Endothelial cell of umbilical vein (primary cell): Measurements from ENCODE around the gene GMCL1. TPM values are rescaled to one million over a fixed set of nuclear protein-coding genes. Genes with fewer than 3 reads are reported as not detected.
A peak's percentile ranks its signal among the peaks of the same experiment; 100 is the strongest.

ENCODE experiments used
- BruUV-seq: library from RNA; stranded (reverse); fragments of 400-500 nt; replicated peaks from 2 replicates; lab custom pipeline; 2021; lab: Mats Ljungman, UMichigan
- CTCF ChIA-PET: fragments of 300-600, 350-600 bp; sonication (Branson Sonifier 250); formaldehyde crosslinking; loops from one replicate; lab custom pipeline; 2021; ENCODE audit warnings: antibody characterized with exemption, inconsistent platforms; lab: Charles Lee
- POLR2A ChIA-PET: fragments of 300-600, 350-600 bp; sonication (Branson Sonifier 250); formaldehyde crosslinking; loops from one replicate; lab custom pipeline; 2021; ENCODE audit warnings: antibody characterized with exemption, inconsistent platforms; lab: Charles Lee
- DNase-seq: peaks from one replicate; pipeline ENCODE4 v3.0.0-alpha.2; 2011; ENCODE audit warnings: low read depth, low spot score
- FAIRE-seq: peaks from 2 replicates; lab custom pipeline; 2011; peaks lifted over from hg19 to GRCh38; lab: Jason Lieb, UNC
- H2AFZ ChIP-seq: 2 replicates; pipeline ENCODE4 v1.6.0; 2012; ENCODE audit warnings: low read depth, low read length, control low read depth, inconsistent platforms
- H3K27ac ChIP-seq: 2 replicates; pipeline ENCODE4 v1.5.1; 2011; ENCODE audit warnings: low read depth, mild to moderate bottlenecking, control low read depth, low read length, moderate library complexity; ENCODE audit not compliant: insufficient read depth
- H3K27me3 ChIP-seq, 2 experiments: 2 replicates each; pipeline versions ENCODE4 v1.6.0 to v1.6.1; 2011; ENCODE audit warnings: low read length in 2 of 2, mixed read lengths in 1 of 2; ENCODE audit not compliant: control insufficient read depth in 2 of 2, insufficient read depth in 2 of 2
- H3K36me3 ChIP-seq, 2 experiments: 2 replicates in 1 of 2; 3 replicates in 1 of 2; pipeline ENCODE4 v1.5.1; 2011; ENCODE audit warnings: low read length in 2 of 2, mild to moderate bottlenecking in 1 of 2, moderate library complexity in 1 of 2; ENCODE audit not compliant: control insufficient read depth in 2 of 2, insufficient read depth in 2 of 2; ENCODE audit errors: extremely low read depth in 1 of 2
- H3K4me1 ChIP-seq: 3 replicates; pipeline ENCODE4 v1.5.1; 2011; ENCODE audit warnings: mild to moderate bottlenecking, low read length; ENCODE audit not compliant: control insufficient read depth, insufficient read depth; ENCODE audit errors: extremely low read depth
- H3K4me2 ChIP-seq: 2 replicates; pipeline ENCODE4 v1.6.1; 2011; ENCODE audit warnings: low read length, control low read depth, mixed read lengths; ENCODE audit not compliant: insufficient read depth
- H3K4me3 ChIP-seq, 3 experiments: fragments of 200-600 bp in 1 of 3; sonication (generic), shearing (Covaris generic) in 1 of 3; replicated peaks in 1 of 3; 2 replicates each; pipeline ENCODE4 v1.5.1; 2011 to 2016; ENCODE audit warnings: control low read depth in 3 of 3, low read length in 3 of 3, mild to moderate bottlenecking in 2 of 3, inconsistent platforms in 1 of 3, low read depth in 1 of 3, moderate library complexity in 1 of 3; ENCODE audit not compliant: insufficient read depth in 1 of 3
- H3K79me2 ChIP-seq: 2 replicates; pipeline ENCODE4 v1.6.0; 2012; ENCODE audit warnings: low read length, inconsistent platforms; ENCODE audit not compliant: control insufficient read depth, insufficient read depth
- H3K9ac ChIP-seq: replicated peaks from 2 replicates; pipeline ENCODE3; 2011; ENCODE audit warnings: low read length, control low read depth; ENCODE audit not compliant: insufficient read depth; ENCODE audit errors: extremely low read depth
- H3K9me1 ChIP-seq: replicated peaks from 3 replicates; pipeline ENCODE4 v1.6.0; 2011; ENCODE audit warnings: mild to moderate bottlenecking, low read length; ENCODE audit not compliant: control insufficient read depth, insufficient read depth; ENCODE audit errors: extremely low read depth
- H3K9me3 ChIP-seq: replicated peaks from 2 replicates; pipeline ENCODE4 v1.5.1; 2012; ENCODE audit warnings: low read length, inconsistent platforms; ENCODE audit not compliant: control insufficient read depth, insufficient read depth
- H4K20me1 ChIP-seq: replicated peaks from 2 replicates; pipeline ENCODE3; 2011; ENCODE audit warnings: mild to moderate bottlenecking, low read length; ENCODE audit not compliant: control insufficient read depth, insufficient read depth; ENCODE audit errors: extremely low read depth
- EZH2 ChIP-seq: IDR thresholded peaks from 2 replicates; pipeline ENCODE4 v1.6.1; 2012; ENCODE audit warnings: borderline replicate concordance, low read depth, mild to moderate bottlenecking, moderate library complexity, low read length, inconsistent platforms; ENCODE audit not compliant: severe bottlenecking
- FOS ChIP-seq: IDR thresholded peaks from 2 replicates; pipeline ENCODE4 v1.6.1; 2011; ENCODE audit warnings: mild to moderate bottlenecking, low read length, moderate library complexity, borderline replicate concordance; ENCODE audit not compliant: insufficient read depth
- GATA2 ChIP-seq: IDR thresholded peaks from 2 replicates; pipeline ENCODE4 v1.7.0; 2011; ENCODE audit warnings: low read depth, mild to moderate bottlenecking, moderate library complexity, mixed read lengths, low read length; ENCODE audit not compliant: insufficient read length, insufficient read depth
- JUN ChIP-seq: IDR thresholded peaks from 2 replicates; pipeline ENCODE4 v1.6.1; 2011; ENCODE audit warnings: borderline replicate concordance, low read depth; ENCODE audit not compliant: insufficient read length, insufficient read depth
- MAX ChIP-seq: IDR thresholded peaks from 2 replicates; pipeline ENCODE4 v1.6.1; 2011; ENCODE audit not compliant: insufficient read depth, insufficient read length
- MYC ChIP-seq: IDR thresholded peaks from one replicate; pipeline ENCODE4 v1.6.1; 2011; ENCODE audit warnings: mild to moderate bottlenecking, low read depth, low read length
- POLR2A ChIP-seq: IDR thresholded peaks from 2 replicates; pipeline ENCODE4 v1.6.1; 2012; ENCODE audit warnings: low read depth, mild to moderate bottlenecking, control low read depth, low read length
- POLR2AphosphoS5 ChIP-seq: IDR thresholded peaks from 2 replicates; pipeline ENCODE4 v1.6.1; 2012; ENCODE audit warnings: low read depth, mild to moderate bottlenecking, control low read depth, low read length, moderate library complexity; ENCODE audit not compliant: insufficient read depth
- dilution Hi-C: fragments of 300-500 bp; cut with MboI; formaldehyde crosslinking; loops from one replicate; pipeline ENCODE4 v1.15.0; 2019; ENCODE audit warnings: low sequenced_read_pairs; ENCODE audit not compliant: extremely low pct_ligation_motif_present
- intact Hi-C: fragments of 100-400 bp; cut with micrococcal nuclease; formaldehyde crosslinking; loops from one replicate; pipeline ENCODE4 v1.10.0; 2022
- polyA plus RNA-seq, 4 experiments: library from polyadenylated mRNA; depleted of rRNA in 3 of 4; stranded (reverse) in 3 of 4; unstranded in 1 of 4; fragments of >200 nt; gene quantifications; 2 replicates each; pipeline versions ENCODE4 v1.2.1 to v1.2.3, GENCODE V29; 2011 to 2012; ENCODE audit warnings: missing spikeins in 1 of 4
- total RNA-seq: library from RNA; stranded (reverse); gene quantifications from 2 replicates; pipeline ENCODE4 v1.2.3, GENCODE V29; 2021
- TF ChIP-seq, protein P1 (sequence below), 2 donors: IDR thresholded peaks; 1 replicate in 1 of 2; 2 replicates in 1 of 2; pipeline ENCODE4 v1.5.1; 2011; ENCODE audit warnings: low read length in 2 of 2, mild to moderate bottlenecking in 2 of 2, moderate library complexity in 2 of 2, control low read depth in 1 of 2, inconsistent platforms in 1 of 2, low read depth in 1 of 2; ENCODE audit not compliant: insufficient read depth in 1 of 2; ENCODE audit errors: extremely low read depth in 1 of 2

Gene GMCL1
- total and polyA plus RNA-seq, 2 donors (not counting 3 experiments of a cell fraction or from before 2014, with no cell fraction given), result 4.2 to 14.6 TPM

DNA sequence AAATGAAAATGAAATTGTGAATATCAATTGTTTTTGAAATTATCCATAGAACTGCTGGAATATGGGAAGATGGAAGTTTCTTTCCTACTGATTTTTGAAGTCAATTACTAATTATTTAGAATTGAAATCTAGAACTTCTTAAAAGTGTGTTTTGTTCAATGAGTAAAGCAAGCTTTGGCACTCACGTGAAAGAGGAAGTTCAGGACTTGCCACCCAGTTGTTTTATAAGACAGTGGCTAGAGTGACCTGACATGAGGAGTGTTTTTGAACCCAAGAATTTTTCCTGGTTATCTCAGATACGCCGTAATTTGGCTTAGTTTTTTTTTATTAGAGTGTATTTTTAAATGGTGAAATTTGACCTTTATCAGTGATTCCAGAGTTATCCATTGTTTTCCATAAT lies 88.9 kb downstream of the GMCL1 start:
- peak overlapping the region in 1 of 3 experiments; percentile 21 for H3K4me3 ChIP-seq
- H2AFZ ChIP-seq, result no peak overlapping the region
- peaks cover 0 to 9% of the 10 kb centered on the region in 2 experiments for H3K36me3 ChIP-seq
- peak overlapping the region; percentile 76 for H3K9ac ChIP-seq
- H3K9me1 ChIP-seq, result no peaks in the 10 kb centered on the region
- H3K4me1 ChIP-seq, result peaks cover 35% of the 10 kb centered on the region
- no peaks in the 10 kb centered on the region for H3K27me3 ChIP-seq
- H4K20me1 ChIP-seq, result no peaks in the 10 kb centered on the region
- ChIA-PET POLR2A (interaction anchor here (1.0 kb wide), 1 partner anchor 152 kb away, joined by 3 read pairs; no protein-coding TSS in a partner anchor), CTCF (interaction anchor here (0.6 to 9.2 kb wide), 7 partner anchors 13 to 242 kb away, joined by 3 to 104 read pairs (median 3); no protein-coding TSS in a partner anchor)
- peak overlapping the region; percentile 85 for H3K4me2 ChIP-seq
- DNase-seq (no peak), FAIRE-seq (no peak)
- intact Hi-C loops, result loop anchor here (10.0 kb wide), 1 partner anchor 326 kb away; the partner anchor contains the start of gene TIA1
- no peaks in the 10 kb centered on the region for H3K9me3 ChIP-seq
- BruUV-seq, result no TSS peak
- peaks cover 13% of the 10 kb centered on the region for H3K79me2 ChIP-seq
- H3K27ac ChIP-seq, result peak overlapping the region; percentile 81
- dilution Hi-C loops, result no loop called here
- TF ChIP-seq, protein P1, sequence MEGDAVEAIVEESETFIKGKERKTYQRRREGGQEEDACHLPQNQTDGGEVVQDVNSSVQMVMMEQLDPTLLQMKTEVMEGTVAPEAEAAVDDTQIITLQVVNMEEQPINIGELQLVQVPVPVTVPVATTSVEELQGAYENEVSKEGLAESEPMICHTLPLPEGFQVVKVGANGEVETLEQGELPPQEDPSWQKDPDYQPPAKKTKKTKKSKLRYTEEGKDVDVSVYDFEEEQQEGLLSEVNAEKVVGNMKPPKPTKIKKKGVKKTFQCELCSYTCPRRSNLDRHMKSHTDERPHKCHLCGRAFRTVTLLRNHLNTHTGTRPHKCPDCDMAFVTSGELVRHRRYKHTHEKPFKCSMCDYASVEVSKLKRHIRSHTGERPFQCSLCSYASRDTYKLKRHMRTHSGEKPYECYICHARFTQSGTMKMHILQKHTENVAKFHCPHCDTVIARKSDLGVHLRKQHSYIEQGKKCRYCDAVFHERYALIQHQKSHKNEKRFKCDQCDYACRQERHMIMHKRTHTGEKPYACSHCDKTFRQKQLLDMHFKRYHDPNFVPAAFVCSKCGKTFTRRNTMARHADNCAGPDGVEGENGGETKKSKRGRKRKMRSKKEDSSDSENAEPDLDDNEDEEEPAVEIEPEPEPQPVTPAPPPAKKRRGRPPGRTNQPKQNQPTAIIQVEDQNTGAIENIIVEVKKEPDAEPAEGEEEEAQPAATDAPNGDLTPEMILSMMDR (IDR thresholded peaks at IDR 0.05; ENCODE audit: extremely low read depth in 1 of 2, insufficient read depth in 1 of 2, low read depth in 1 of 2, low read length in 2 of 2), result no peak
- TF ChIP-seq JUN (no peak), POLR2A (no peak), MYC (no peak), FOS (no peak), EZH2 (no peak), MAX (no peak), POLR2AphosphoS5 (no peak), GATA2 (no peak)
